ENCODE measurements around the gene RBM23.
A peak's percentile ranks its signal among the peaks of the same experiment; 100 is the strongest.
"Not testable (repeated sequence)": the region's sequence is repeated elsewhere in the genome, so short reads cannot be mapped to it uniquely, and the experiment has no call there.

RBM23 gene

DNA sequence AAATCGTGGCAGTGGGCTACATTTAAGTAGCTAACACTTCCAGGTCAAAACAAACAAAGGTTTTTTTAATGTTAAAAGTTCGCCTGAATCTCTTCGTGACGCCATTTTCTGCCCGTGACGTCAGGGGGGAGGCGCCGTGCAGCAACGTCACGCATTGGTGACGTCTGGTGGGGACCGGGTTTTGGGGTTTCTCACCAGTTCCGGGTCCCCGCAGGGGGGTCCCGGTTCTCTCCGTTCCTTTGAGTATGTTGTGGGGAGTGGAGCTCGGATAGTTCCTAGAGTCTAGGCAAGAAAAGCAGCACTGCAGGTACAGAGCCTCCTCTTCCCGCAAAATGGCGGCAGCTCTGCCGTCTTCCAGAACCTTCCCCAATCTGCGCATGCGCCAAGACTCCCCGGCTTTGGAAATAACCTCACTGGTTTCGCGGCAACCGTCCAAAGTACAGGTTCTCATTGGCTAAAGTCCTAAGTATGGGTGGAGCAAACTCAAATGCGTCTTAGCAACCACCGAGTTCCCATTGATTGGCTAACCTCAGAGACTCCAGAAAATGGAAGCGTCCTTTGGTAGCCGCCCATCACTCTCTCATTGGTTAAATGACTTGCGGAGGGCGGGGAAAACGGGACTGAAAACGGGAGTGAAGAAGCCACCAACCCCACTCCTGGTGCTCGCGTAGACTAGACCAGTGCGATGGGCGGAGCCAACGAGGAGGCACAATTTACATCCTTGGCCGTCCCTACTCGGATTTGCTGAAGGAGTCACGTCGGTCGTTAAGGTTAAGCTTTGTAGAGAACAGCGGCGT lies at the start of gene RBM23:
Gene RBM23, minus strand, starts transcription at position 346 of the 797 bp plus-strand sequence.
- DNase-seq (ENCODE audit: low read depth in 2 of 2): peak; percentile 99 to 100

- DNase-seq (ENCODE audit: low read depth in 2 of 2): no peak
Measured at GRCh38 chr14:22966783-22967269, 47.9 kb upstream of the RBM23 start.

DNA sequence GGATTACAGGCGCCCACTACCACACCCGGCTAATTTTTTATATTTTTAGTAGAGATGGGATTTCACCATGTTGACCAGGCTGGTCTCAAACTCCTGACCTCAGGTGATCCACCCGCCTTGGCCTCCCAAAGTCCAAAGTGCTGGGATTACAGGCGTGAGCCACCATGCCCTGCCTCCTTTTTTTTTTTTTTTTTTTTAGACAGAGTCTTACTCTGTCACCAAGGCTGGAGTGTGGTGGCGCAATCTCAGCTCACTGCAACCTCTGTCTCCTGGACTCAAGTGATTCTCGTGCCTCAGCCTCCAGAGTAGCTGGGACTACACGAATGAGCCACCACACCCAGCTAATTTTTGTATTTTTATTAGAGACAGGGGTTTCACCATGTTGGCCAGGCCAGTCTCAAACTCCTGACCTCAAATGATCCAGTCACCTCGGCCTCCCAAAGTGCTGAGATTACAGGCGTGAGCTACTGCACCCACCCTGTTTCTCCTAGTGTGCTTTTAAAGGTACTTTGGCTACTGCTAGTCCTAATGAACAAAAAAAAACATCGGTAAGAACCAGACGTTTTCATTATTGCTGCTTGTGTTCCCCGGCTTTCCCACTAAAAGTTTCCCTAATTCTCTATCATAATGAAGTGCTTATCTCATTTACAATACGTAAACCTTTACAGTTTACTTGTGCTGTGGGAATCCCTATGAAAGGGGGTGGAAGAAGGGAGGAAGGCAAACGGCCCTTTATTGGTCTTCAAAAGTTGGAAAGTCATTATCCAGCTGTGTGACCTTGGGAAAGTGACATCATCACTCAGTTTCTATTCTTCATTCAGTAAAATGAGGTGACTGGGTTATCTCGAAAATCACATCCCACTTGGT lies 47.2 kb upstream of the RBM23 start:
- DNase-seq (ENCODE audit: low read depth in 2 of 2): not testable (repeated sequence)

DNA sequence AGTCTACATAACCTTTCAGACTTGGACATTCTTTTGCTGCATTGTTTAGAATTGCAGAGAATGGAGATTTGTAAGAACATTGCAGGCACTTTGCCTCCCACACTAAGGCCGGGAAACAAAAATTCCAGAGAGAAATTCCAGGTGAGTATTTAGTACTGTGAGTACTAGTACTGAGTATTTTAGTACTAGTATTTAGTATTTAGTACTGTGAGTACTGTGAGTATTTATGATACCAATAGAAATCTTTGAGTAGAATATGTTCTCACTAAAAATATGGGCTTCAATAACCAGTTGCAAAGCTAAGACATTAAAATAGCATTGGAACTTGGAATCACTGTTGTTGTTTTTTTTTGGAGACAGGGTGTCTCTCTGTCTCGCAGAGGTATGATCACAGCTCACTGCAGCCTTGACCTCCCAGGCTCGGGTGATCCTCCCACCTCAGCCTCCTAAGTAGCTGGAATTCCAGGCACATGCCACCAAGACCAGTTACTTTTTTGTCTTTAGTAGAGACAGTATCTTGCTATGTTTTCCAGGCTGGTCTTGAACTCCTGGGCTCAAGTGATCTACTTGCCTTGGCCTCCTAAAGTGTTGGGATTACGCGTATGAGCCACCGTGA lies 43.2 kb upstream of the RBM23 start:
- DNase-seq (ENCODE audit: low read depth in 2 of 2): no peak

- no peak for DNase-seq (ENCODE audit: low read depth in 2 of 2)
Measured at GRCh38 chr14:22955702-22956569, 37.0 kb upstream of the RBM23 start.

GRCh38 chr14:22952418-22952817 lies 33.5 kb upstream of the RBM23 start:
- no peak for DNase-seq (ENCODE audit: low read depth in 2 of 2)

DNA sequence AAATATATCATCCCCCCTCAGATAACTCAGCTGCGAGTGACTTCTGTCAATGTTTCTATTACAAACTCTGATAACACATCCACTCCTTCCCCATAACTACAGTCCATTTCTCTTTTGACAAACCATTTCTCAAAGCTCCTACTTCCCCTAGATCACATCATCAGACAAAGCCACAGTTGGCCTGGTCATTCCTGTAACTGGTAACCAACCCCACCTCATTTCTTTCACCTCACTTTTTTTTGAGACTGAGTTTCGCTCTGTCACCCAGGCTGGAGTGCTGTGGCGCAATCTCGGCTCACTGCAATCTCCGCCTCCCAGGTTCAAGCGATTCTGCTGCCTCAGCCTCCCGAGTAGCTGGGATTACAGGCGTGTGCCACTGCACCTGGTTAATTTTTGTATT lies 32.8 kb upstream of the RBM23 start:
- DNase-seq (ENCODE audit: low read depth in 2 of 2): not testable (repeated sequence)

DNA sequence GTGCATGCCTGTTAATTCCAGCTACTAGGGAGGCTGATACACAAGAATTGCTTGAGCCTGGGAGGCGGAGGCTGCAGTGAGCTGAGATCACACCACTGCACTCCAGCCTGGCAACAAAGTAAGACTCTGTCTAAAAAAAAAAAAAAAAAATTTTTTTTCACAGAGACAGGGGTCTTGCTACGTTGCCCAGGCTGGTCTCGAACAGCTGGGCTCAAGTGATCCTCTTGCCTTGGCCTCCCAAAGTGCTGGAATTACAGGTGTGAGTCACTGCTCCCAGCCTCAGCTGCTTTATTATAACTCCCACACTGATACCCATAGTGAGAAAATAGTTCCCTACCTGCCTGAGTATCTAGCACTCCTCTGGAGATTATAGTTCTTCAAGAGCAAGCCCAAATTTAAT lies 26.7 kb upstream of the RBM23 start:
- DNase-seq (ENCODE audit: low read depth in 2 of 2): no peak

DNA sequence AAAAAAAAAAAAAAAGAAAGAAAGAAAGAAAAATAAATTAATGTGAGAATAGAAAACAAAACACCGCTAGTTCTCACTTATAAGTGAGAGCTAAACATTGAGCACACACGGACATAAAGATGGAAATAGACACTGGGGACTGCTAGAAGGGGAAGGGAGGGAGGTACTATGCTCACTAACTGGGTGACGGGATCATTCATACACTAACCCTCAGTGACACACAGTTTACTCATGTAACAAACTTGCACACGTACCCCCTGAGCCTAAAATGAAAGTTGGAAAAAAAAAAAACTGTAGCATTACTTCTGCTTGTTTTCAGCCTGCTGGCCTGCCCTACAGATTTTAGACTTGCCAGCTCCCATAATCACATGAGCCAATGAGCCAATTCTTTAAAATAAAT lies 20.7 kb upstream of the RBM23 start:
- no peak for DNase-seq (ENCODE audit: low read depth in 2 of 2)

DNA sequence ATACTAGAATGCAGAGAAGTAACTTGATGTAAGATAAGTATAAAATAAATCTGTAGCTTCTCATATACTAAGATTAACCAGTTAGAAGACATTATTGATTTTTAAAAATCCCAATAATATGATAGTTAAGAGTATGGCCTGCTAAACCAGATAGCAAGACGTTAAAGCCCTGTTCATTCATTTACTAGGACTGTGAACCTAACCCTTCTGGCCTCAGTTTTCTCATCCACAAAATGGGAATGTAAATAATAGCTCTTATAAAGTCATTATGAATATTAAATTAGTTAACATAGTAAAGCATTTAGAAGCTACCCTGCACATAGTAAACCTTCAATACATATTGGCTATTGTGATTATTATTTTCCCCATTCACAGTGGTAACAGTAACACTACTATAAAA lies 16.2 kb upstream of the RBM23 start:
- DNase-seq (ENCODE audit: low read depth in 2 of 2): no peak

GRCh38 chr14:22932146-22932545 lies 13.2 kb upstream of the RBM23 start:
- no peak for DNase-seq (ENCODE audit: low read depth in 2 of 2)

GRCh38 chr14:22929961-22930364 lies 11.0 kb upstream of the RBM23 start:
- no peak for DNase-seq (ENCODE audit: low read depth in 2 of 2)

GRCh38 chr14:22929104-22929960 lies 10.4 kb upstream of the RBM23 start, which contains the start of gene PRMT5:
TSS of gene PRMT5 (minus strand) at chr14:22929376. CDS start at chr14:22929361, 15 bp downstream.
- DNase-seq (ENCODE audit: low read depth in 2 of 2): peak; percentile 95 to 96

DNA sequence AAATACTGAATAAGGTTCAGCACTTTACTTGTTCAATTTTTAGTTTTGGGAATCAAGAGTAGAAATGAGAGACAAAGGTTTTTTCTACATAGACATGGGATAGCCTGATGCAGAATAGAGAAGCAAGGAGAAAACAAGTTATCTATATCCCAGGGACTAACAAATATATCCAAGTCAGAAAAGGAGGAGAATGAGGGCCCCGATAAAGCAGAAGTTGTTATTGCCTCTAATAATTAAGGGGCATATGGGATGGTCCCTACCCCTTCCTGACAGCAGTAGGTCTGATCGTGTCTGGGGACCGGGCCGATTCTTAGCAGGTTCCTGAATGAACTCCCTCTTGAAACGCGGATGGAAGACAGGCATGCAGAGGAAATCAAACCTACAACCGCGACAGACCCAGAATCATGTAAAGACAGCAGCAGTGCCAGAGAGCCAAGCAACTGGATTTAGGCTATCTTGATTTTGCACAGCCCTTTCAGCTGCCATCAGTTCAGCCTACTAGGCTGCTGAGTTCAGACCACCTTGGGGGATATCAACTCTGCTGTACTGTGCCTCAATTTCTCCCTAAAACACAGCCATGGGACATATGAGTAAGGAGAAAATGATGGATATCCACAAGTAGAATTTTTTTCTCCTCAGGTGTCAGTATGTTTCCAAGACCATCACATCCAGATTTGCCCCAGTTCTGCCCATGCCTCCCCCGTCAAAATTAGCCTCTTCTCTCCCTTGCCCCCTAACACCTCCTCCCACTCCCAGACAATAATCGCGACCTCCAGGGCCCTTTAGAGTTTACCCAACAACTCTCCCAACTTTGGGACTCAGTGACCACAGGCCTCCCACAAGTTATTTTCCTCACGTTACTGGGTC lies 9.5 kb upstream of the RBM23 start:
- no peak for DNase-seq (ENCODE audit: low read depth in 2 of 2)

- no peak for DNase-seq (ENCODE audit: low read depth in 2 of 2)
Measured at GRCh38 chr14:22926316-22926715, 7.4 kb upstream of the RBM23 start.

DNA sequence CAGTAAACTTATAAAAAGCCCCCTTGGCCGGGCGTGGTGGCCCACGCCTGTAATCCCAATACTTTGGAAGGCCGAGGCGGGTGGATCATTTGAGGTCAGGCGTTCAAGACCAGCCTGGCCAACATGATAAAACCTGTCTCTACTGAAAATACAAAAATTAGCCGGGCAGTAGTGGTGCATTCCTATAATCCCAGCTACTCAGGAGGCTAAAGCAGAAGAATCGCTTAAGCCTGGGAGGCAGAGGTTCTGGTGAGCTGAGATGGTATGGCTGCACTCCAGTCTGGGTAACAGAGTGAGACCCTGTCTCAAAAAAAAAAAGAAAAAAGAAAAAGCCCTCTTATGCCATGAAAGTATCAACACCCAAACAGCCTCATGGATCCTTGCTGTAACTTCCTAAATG lies 6.6 kb upstream of the RBM23 start:
- no peak for DNase-seq (ENCODE audit: low read depth in 2 of 2)

GRCh38 chr14:22923746-22924145 lies 4.8 kb upstream of the RBM23 start:
- no peak for DNase-seq (ENCODE audit: low read depth in 2 of 2)

DNA sequence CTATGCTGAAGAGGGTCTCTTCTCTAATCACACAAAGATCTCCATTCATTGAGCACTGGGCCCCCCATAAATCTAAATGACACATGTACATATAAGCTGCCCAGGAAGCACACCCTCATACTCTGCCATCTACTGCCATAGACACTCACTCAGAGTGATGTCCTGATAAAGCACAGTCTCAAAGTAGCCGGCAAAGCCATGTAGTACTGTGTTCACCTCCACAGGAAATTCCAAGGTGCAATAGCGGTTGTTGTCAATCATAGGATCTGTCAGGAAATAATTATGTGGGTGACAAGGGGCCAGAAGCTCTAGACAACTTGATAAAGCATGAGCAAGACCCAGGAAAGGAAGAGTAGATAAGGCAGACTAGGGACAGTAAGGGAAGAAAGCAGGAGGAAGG lies 3.3 kb upstream of the RBM23 start:
- no peak for DNase-seq (ENCODE audit: low read depth in 2 of 2)

- DNase-seq (ENCODE audit: low read depth in 2 of 2): no peak
Measured at GRCh38 chr14:22920697-22921096, 1.7 kb upstream of the RBM23 start.
